NOMO-1 treated with dmso at 0.1 percent for 144 hours (cell line): ENCODE data around the gene SGCD.

ENCODE experiments used
- DNase-seq: peaks from one replicate; lab custom pipeline; 2025; ENCODE audit not compliant: unreplicated experiment; lab: John Stamatoyannopoulos, UW

The SGCD gene

DNA sequence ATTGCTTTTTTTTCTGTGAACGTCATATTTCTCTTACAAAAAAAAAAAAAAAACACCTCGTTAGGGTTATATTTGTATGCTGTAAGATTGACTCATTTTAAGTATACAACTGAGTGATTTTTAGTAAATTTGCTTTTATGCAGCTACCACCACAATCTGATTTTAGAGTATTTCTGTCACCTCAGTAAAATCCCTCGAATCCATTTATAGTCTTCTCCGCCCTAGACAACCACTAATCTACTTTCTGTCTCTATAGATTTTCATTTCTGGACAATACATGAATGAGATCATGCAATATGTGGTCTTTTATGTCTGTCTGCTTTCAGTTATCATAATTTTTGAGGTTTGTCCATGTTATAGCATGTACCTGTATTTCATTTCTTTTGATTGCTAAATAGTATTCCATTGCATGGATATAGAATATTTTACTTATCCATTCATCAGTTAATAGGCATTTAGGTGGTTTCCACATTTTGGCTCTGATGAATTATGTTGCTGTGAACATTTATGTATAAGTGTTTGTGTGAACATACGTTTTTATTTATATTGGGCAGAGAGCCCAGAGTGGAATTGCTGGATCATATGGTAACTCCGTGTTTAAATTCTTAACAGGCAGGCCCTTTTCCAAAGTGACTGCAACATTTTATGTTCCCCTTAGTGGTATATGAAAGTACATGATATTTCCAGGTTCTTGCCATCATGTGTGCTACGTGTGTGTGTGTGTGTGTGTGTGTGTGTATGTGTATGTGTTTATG lies 171.4 kb downstream of the SGCD start:
- DNase-seq, result no peak

DNA sequence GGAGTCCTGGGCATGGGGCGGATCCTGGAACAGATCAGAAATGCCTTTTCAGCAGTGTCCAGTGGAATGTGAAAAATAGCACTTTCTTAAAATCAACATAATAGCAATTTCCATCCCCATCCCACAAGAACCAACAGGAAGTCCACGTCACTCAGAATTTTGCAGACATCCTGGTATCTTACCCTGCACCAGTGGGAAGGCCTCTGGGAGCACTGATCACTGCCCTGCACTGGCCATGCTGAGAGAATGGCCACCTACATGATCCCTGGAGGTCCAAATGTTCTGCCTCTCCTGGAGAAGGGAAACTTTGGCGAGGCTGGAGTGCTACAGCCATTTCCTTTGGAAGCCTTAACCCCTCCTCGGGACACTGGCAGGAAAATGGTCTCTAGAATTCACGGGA lies 173.8 kb downstream of the SGCD start:
- no peak for DNase-seq

DNA sequence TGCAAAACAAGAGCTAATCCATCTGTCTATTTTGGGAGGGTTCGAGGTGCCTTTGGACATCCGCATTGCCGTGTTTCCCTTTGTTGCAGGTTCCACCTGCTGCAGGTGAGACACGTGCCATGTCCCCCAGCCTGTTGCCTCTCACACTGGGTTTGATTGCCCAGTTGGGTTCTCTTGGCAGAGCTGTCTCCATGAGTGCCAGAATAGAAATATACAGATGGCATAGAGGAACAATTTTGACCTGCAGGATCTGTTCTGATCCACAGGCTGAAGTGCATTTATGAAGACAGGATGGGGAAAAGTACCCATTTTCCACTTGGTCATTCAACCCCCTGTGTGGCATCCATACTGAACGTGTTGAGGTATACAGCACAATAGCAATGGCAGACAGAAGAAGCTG lies 178.1 kb downstream of the SGCD start:
- DNase-seq, result no peak

DNA sequence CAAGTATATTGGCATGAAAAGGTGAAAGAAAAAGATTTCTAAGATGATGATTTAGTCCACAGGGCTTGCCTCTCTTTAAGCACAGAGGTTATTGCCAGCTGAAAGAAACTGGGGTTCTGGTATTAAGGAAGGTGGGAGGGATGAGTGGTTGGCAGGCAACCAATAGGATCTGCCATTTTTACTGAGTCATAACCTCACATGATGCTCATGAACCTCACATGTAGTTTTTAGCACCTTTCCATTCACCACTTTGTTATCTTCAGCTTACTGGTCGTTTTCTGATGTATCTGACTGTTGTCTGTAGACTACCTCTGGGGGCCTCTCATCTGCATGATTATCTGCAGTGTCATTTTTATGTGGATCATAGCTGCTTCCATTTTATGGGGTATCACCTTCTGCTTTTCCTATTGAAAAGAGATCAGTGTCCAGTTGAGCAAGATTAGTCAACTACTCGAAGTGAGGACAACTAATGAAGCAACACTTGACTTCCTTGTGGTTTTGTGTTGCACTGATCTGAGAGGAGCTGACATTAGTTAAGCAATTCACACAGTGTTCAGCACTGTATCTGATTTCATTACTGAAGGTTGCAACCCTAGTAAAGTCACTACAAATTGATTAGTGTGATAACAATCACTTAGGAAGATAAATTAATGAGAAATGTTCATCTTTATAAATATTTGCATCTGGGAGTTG lies 186.3 kb downstream of the SGCD start:
- DNase-seq, result peak; percentile 41

DNA sequence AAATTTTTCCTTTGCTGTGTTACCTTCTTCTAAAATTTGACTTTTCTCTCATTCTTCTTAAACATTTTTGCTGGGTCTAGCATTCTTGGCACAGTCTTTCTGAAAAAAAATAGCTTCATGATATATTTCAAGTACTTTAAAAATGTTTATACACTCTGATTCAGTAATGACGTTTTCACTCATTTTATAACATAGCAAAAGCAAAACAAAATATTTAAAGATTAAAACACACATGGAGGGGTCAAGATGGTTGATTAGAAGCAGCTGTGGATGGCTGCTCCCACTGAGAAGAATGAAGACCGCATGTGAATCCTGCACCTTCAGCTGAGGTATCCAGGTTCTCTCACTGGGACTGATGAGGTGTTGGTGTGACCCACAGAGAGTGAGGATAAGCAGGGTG lies 188.2 kb downstream of the SGCD start:
- DNase-seq, result no peak

DNA sequence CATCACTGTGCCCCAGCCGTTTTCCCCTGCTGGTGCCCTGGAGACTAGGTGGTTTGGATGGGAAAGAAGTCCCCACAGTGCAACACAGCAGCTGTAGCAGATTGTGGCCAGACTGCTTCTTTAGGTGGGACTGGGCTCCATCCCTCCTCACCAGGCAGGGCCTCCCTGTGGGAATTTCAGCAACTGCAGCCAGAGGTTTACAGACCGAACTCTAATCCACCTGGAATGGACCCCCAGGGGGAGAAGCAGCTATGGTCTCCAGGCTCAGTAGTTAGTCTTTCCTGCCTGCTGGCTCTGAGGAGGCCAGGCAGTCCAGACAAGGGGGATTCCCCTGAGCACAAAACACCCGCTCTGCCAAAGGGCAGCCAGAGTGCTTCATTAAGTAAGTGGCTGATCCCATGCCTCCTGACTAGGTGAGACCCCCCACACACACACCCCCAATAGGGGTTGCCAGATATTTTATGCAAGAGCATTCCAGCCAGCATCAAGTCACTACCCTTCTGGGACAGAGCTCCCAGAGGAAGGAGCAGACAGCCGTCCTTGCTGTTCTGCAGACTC lies 188.9 kb downstream of the SGCD start:
- DNase-seq, result no peak

DNA sequence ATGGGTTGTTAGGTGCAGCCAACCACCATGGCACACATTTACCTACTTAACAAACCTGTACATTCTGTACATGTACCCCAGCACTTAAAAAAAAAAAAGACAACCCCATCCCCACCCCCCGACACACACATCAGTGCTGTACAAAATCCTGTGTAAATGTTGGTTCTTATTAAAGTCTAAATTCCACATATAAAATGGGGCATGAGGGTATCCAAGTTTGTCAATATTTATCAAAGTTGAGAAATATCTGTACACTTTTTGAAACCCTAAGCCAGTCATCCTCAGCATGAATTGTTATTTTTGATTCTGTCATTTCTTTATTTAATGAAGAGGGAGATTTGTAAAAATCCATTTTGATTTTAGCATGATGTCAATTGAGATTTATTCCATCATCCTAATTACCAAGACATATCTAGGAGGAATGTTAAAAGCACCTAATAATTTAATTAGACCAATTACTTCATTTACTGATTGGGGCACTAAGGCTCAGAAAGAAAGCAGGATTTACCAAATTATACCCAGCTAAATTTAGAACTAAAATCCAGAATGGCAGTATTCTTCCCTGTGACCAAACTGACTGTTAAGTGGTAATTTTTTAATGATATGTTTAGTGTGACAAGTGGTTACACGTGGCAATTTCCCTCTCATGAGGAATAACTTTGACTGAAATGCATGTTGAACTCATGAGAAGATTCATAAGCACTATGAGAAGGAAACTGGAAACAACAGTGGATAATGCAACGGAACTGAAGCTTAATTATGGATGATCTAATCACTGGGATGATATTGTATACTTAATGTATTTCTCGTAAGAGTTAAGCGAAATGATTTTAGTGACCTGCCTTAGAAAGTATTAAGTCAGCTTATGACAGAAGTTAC lies 195.9 kb downstream of the SGCD start:
- no peak for DNase-seq

DNA sequence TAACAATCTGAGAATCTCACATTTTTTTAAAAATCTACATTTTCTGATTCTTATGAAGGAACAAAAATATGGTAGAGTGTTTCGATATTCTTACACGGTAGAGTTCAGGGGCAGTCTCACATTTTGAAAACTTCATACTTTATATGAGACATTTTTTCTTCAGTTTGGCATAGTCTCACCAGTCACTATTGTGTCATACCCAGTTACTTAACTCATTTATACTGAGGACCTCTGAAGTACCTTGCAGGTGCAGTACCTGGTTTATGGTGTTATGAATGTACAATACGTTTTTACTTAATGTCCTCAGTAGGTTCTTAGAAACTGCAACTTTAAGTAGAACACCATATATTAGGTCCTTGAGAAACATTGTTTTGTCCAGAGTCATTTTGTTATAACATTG lies 196.6 kb downstream of the SGCD start:
- DNase-seq, result no peak

DNA sequence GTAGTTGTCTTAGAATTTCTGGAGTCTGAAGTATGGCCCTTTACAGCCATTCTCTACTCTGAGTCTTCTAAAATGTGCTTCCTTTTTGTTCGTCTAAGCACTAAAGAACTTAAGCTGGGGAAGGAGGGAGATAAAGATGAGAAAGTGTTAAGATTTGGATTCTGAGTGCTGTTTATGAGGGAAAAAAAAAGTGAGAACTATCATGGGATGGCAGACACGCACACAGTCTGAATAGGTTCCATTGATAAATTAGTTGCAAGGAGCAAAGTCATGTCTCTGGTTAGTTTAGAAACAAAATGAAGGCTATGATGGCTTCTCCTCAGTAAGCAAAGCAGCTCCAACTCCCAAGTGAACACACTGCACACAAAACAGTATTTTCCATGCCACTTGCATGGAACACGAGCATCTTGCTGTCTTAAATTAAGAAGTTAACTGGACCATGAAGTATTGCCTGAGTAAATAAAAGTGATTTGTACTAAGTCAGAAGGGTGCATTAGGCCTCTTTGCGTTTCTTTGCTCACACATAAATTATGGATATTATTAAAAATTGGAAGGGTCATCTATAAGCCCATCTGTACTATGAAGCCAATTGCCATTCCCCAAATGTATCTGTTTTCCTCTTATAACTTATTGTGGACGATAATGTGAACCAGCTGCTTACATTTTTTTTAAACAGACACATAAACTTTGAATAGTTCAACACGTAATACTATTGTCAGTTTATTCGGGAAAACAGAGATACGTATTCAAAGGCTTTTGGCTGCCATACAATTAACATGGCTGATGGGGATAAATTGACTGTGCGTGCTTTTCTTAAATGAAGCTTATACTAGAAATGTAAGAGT lies 199.3 kb downstream of the SGCD start:
- DNase-seq, result no peak

DNA sequence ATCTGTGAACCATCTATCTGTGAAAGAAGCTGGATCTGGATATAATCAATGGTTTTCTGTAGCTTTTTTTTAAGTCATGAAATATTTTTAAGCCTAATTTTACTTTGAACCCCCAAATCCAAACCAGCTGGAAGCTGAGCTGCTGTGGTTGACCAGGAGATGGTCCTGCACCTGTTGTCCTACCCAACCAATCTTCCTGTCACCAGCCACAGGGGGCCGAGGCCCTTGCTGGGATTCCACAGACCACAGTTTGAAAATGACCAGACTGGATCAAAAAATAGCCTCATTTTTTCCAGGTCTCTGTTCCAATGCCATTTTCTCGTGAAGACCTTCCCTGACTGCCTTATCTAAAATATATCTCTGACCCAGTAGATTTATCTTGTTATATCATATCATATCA lies 200.6 kb downstream of the SGCD start:
- DNase-seq, result no peak

DNA sequence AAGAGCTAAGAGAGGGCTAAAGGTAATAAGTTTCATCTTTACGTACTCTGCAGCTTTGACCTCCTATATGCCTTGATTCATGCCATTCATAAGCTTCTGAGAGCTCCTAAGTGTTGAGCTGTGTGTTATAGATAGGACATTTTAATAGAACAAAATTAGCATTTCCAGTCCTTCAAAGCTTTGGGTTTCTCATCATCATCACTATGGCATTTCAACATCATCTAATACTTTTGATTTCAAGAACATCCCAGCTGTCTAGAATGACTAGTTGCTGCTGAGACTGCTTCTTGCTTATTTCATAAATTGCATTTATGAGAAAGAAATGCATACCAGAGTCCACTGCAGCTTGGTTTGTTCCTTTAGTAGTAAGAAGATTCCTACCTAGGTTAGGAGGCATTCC lies 201.7 kb downstream of the SGCD start:
- DNase-seq, result no peak

DNA sequence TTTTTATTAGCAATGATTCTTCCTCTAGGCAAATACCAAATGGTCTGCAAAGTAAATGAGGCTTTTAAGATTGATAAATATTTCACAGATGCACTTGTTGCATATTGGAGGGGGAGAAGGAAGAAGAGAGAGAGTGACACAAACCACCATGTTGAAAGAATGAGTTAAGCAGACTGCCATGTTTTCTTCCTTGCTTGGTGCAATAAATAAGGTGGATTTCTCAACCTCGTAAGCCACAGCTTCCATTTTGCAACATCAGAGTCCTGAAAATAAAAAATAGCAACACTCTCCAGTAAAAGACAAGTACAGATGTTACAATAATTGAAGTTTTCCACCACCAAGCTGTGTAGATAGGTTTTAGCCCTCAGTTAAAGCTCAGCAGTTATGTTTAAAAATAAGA lies 202.9 kb downstream of the SGCD start:
- DNase-seq, result peak; percentile 44

DNA sequence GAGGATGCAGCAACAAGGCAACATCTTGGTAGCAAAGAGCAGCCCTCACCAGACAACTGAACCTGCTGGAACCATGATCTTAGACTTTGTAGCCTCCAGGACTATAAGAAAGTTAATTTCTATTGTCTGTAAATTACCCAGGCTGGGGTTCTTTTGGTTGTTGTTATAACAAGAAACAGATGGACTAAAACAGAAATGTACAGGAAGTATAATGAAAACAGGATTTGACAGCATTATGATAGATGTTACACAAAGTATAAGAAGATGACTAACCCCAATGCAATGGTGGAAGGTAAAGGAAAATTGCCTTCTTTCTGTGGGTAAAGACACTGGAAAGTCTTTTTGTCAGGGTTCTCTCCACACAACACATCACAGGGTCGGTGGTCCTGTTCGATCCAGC lies 204.2 kb downstream of the SGCD start:
- no peak for DNase-seq

DNA sequence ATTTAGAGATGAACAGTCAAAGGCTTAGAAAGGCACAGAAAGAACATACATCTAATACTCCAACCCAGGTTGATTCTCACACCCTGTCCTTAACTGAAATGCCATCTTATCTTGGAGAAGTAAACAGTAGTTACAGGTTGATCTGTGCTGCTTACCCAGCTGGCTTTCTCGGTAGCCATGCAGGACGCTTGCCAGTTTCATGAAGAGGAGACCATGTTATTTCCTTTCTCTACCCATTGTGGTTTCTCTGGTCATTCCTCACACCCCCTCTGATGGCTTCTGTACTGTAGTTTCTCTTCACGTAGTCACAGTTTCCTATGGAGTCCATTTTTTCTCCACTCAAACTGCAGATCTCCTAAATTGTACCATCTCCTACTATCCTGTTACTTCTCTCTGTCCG lies 206.0 kb downstream of the SGCD start:
- no peak for DNase-seq

DNA sequence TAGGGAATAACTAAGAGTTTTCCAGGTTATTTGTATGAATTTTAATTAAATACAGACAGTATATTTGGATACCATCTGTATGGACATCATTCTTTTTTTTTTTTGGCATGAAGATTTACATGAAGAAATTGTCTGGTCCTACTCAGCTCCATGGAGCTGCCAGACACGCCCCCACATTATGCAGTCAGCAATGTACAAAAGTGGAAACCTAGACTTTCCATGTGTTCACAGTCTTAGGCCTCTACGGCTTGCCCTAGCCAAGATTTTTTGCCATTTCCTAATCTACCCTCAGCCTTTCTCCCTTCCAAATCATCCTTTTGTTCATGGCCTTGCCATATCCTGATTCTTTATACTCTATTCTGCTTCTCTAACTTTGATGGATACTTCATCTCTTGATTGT lies 207.1 kb downstream of the SGCD start:
- DNase-seq, result no peak

DNA sequence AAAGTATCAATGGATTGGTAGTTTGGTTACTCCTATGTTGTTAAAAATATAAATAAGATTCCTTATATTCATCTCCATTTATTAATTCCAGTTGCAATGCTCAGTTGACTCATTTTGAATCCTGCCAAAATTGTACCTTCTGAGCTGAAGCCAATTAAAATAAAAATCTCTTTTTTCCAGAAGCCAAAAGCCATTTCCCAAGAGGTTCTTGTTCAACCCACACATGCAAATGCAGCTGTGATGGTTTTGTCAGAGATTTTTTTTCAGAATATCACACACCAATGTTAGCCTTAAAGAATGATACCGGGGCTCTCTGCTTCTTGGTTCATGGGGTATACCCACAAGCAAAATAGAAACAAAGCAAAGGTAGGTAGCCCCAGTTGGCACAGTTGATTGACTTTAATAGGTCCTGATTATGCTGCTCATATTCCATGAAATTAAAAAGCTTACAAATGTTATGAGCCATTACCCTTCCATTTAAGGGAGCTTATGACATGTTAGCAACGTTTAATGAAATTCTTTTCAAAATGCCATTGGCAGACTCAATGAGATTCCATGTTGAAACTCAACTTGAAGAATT lies 208.0 kb downstream of the SGCD start:
- no peak for DNase-seq

DNA sequence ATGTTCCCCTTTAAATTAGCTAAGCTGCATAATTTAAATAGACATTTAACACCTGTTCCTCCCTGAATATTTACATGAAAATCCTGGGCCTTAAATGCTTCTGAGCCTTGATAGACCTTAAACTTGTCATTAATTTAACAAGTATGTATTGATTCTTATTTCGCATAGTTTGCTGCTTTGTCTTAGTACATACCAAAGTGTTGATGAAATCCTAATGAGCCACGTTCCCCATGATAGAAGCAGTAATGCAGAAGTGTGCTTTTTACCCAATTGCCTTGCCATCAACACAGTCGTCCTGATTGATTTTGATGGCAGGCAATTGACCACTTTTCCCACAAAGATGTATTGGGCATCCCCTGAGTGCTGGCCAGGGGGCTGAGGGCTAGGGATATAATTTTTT lies 213.5 kb downstream of the SGCD start:
- DNase-seq, result no peak

DNA sequence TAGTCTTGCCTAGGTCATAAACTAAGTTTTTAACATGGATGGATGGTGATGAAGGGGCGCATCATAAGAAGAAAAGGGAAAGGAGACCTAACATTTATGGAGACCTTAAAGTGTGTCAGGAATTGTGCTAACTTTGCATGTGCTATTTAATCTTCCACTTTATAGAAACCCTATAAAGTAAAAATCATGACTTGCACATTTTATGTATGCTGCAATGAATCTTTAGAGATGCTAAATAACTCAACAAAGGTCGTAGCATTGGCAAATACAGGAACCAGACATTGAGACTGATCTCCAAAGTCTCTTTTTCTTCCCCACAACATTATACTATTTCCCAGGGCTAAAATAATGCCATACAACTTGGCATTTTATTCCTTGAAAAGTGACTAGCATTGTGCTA lies 214.6 kb downstream of the SGCD start:
- no peak for DNase-seq

DNA sequence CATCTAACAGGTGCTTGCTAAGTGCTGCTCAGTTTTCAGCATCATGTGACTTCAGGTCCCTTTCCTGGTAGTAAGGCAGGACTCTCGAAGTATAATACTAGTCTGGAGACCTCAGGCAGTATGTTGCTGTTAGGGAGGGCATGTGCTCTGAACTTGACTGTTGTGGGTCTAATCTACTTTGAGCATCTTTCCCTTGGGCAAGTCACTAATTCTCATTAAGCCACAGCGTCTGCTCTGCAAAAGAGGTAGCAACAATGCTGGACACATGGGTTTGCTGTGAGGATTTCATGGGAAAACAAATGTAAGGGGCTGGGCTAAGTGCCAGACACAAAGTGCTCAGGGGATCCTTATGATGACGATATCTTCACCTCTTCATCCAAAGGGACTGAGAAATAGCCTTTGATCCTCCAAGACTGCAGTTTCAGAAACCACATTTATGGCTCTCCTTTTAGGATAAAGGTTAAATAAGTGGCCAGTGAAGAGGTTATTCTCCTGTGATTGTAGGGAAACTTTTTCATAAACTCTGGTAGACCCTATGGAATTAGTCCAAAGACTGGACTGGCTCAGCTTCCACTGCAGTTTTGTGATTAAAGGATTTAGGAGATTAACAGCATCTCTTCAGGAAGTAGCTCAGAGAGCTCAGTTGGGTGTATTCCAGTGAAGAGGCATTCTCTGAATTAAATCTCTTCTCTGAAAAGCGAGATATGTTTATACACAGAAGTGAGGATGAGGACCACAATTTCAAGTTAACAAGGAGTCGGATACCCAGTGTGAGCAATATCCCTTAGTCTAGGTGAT lies 216.6 kb downstream of the SGCD start:
- no peak for DNase-seq
